Neural progenitor cell (in vitro differentiated cells): ENCODE results near the gene NFU1.

Experiments
- EZH2 ChIP-seq: fragments of 200-600 bp; sonication (generic); IDR thresholded peaks from 2 replicates; pipeline ENCODE4 v1.6.1; 2017; ENCODE audit warnings: antibody characterized with exemption, mild to moderate bottlenecking, moderate library complexity
- TF ChIP-seq, protein P1 (sequence below): fragments of 200-600 bp; sonication (generic); IDR thresholded peaks from 2 replicates; pipeline ENCODE4 v1.5.1; 2017; ENCODE audit warnings: antibody characterized with exemption, mild to moderate bottlenecking

DNA sequence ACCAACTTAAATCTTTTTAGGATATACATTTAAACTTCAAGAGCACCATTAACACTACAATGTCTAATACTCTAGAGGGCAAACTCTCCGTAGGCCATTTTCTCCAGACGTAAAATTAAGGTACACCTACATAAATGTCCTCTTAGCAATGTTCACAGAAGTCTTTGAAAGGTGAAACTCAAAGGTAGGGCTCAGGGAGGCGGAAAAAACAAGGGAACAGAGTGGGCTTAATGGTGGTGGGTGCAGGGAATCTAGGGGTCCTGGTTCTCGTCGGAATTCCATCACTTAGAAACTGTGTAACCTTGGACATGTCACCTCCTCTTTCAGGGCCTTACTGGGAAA, 668 bp downstream of the NFU1 start:
- TF ChIP-seq EZH2: no peak
- TF ChIP-seq, protein P1, sequence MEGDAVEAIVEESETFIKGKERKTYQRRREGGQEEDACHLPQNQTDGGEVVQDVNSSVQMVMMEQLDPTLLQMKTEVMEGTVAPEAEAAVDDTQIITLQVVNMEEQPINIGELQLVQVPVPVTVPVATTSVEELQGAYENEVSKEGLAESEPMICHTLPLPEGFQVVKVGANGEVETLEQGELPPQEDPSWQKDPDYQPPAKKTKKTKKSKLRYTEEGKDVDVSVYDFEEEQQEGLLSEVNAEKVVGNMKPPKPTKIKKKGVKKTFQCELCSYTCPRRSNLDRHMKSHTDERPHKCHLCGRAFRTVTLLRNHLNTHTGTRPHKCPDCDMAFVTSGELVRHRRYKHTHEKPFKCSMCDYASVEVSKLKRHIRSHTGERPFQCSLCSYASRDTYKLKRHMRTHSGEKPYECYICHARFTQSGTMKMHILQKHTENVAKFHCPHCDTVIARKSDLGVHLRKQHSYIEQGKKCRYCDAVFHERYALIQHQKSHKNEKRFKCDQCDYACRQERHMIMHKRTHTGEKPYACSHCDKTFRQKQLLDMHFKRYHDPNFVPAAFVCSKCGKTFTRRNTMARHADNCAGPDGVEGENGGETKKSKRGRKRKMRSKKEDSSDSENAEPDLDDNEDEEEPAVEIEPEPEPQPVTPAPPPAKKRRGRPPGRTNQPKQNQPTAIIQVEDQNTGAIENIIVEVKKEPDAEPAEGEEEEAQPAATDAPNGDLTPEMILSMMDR: no peak
